Nephron progenitor cell (in vitro differentiated cells): ENCODE data around the gene PRPF19.

Experiments used
- DNase-seq: peaks from one replicate; pipeline ENCODE4 v3.0.0; 2021
- H3K27ac Mint-ChIP-seq: 2 replicates; pipeline ENCODE4 v1.8.0; 2021; ENCODE audit warnings: mild to moderate bottlenecking, moderate library complexity, mixed read lengths
- H3K27me3 Mint-ChIP-seq: 2 replicates; pipeline ENCODE4 v1.8.0; 2021; ENCODE audit warnings: mild to moderate bottlenecking, low read depth, mixed read lengths; ENCODE audit not compliant: poor library complexity
- H3K36me3 Mint-ChIP-seq: 2 replicates; pipeline ENCODE4 v1.8.0; 2021; ENCODE audit warnings: low read depth, mixed read lengths
- H3K4me1 Mint-ChIP-seq: 2 replicates; pipeline ENCODE4 v1.8.0; 2021; ENCODE audit warnings: mixed read lengths
- H3K4me3 Mint-ChIP-seq: 2 replicates; pipeline ENCODE4 v1.8.0; 2021; ENCODE audit warnings: mild to moderate bottlenecking, moderate library complexity, mixed read lengths
- H3K9me3 Mint-ChIP-seq: 2 replicates; pipeline ENCODE4 v1.8.0; 2021; ENCODE audit warnings: mild to moderate bottlenecking, moderate library complexity, mixed read lengths
- TF ChIP-seq, protein P1 (sequence below): fragments of 200-600 bp; sonication (generic); IDR thresholded peaks from 2 replicates; pipeline ENCODE4 v1.5.0; 2021; ENCODE audit warnings: antibody characterized with exemption

Gene PRPF19

DNA sequence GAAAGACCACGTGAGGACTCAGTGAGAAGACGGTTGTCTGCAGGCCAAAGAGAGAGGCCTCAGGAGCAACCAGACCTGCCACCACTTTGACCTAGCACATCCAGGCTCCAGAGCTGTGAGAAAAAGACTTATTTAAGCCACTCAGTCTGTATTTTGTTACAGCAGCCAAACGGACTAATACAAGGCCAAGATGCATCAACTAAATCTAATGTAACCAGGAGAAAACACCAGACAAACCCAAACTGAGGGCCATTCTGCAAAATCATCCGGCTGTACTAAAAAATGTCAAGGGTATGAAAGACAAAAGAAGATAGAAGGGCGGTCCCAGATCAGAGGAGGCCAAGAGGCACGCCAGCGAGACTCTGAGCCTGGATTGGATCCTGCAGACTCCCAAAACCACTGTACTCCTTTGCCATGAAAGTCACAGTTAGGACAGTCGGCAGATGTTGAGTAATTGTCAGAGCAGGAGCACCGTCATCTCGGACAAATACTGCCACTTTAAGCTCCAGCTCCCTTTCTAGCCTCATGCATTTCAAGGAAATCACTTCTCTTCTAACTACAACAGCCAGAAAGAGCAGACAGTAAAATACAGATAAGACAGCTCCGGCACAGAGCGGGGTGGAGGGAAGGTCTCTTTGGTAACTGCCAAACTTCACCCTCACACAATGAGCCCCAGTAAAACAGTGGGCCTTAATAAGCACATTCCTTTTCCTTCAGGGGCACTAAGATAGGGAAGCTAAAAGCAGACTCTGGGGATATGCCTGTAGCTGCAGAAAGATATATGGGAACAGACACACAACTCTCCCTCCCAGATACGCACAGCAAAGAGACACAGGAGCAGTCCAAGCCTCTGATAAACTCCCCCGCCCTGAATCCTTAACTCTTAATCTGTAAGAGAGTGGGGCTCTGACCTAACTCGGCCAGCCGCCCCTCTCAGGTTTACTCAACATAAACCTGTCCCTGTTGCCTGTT is 42.5 kb downstream of the PRPF19 start:
- no peak for DNase-seq
- TF ChIP-seq, protein P1, sequence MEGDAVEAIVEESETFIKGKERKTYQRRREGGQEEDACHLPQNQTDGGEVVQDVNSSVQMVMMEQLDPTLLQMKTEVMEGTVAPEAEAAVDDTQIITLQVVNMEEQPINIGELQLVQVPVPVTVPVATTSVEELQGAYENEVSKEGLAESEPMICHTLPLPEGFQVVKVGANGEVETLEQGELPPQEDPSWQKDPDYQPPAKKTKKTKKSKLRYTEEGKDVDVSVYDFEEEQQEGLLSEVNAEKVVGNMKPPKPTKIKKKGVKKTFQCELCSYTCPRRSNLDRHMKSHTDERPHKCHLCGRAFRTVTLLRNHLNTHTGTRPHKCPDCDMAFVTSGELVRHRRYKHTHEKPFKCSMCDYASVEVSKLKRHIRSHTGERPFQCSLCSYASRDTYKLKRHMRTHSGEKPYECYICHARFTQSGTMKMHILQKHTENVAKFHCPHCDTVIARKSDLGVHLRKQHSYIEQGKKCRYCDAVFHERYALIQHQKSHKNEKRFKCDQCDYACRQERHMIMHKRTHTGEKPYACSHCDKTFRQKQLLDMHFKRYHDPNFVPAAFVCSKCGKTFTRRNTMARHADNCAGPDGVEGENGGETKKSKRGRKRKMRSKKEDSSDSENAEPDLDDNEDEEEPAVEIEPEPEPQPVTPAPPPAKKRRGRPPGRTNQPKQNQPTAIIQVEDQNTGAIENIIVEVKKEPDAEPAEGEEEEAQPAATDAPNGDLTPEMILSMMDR: no peak
- Mint-ChIP-seq H3K27me3 (peaks cover 6% of the 10 kb centered on the region), H3K4me3 (no peak overlapping the region), H3K27ac (peak overlapping the region; percentile 59), H3K9me3 (no peaks in the 10 kb centered on the region), H3K4me1 (peaks cover 53% of the 10 kb centered on the region), H3K36me3 (no peaks in the 10 kb centered on the region)

DNA sequence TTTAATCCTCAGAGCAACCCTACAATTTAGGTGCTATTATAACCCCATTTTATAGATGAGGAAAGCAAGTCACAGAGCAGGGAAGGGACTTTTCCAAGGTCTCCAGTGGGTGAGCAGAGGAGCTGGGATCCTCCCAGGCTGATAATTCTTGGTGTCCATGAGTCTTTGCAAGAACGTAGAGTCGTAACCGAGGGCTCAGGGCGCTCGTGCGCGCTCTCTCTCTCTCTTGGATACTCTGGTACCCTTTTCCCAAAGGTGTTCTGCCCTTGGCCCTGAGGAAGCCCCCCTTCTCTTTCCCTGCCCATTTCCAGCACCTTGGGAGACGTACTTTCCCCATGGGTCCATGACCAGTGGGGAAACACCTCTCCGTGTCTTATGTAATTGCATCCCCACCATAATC is 44.2 kb downstream of the PRPF19 start:
- TF ChIP-seq, protein P1: no peak
- no peak for DNase-seq
- Mint-ChIP-seq H3K9me3 (no peaks in the 10 kb centered on the region), H3K27me3 (peaks cover 6% of the 10 kb centered on the region), H3K4me3 (no peak overlapping the region), H3K36me3 (no peaks in the 10 kb centered on the region), H3K27ac (peak overlapping the region; percentile 38), H3K4me1 (peaks cover 53% of the 10 kb centered on the region)

DNA sequence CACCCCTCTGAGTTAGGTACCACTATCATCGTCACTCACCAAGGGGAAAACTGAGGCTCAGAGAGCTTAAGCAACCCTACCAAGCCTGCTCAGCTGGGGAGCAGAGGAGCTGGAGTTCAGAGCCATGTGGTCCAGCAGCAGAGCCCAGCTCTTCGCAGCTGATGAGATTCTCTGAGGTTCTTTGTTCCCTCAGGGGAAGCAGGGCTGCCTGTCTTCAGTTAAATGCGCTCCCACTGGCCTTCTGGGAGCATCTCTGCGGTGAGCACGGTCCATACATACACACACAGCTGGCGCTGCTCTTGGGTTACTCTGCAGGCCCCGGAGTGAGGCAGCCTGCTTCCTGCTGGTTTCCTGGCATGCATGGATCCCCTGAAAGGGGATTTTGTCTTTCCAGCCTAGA is 45.4 kb downstream of the PRPF19 start:
- DNase-seq: no peak
- Mint-ChIP-seq H3K4me1 (peaks cover 48% of the 10 kb centered on the region), H3K27ac (no peak overlapping the region), H3K9me3 (no peaks in the 10 kb centered on the region), H3K27me3 (peaks cover 6% of the 10 kb centered on the region), H3K4me3 (no peak overlapping the region), H3K36me3 (no peaks in the 10 kb centered on the region)
- TF ChIP-seq, protein P1: no peak

DNA sequence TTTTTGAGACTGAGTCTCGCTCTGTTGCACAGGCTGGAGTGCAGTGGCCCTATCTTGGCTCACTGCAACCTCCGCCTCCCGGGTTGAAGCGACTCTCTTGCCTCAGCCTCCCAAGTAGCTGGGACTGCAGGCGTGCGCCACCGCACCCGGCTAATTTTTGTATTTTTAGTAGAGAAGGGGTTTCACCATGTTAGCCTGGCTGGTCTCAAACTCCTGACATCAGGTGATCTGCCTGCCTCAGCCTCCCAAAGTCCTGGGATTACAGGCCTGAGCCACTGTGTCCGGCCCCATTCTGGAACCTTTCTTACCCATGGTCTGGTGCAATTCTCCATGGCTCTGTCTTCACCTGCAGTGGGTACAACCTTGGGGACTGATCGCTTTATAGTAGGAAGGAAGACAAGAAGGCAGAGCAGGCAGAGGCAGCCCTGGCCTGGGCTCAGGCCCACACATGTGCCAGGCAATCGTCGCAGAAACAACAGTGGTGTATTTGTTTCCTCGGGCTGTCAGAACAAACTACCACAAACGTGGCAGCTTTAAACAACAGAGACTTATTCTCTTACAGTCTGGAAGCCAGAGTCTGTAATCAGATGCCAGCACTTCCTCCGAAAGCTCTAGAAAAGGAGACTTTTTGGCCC is 46.7 kb downstream of the PRPF19 start:
- H3K9me3 Mint-ChIP-seq: no peaks in the 10 kb centered on the region
- H3K27me3 Mint-ChIP-seq: peaks cover 6% of the 10 kb centered on the region
- TF ChIP-seq, protein P1: no peak
- H3K27ac Mint-ChIP-seq: no peak overlapping the region
- H3K4me3 Mint-ChIP-seq: no peak overlapping the region
- no peak for DNase-seq
- H3K36me3 Mint-ChIP-seq: no peaks in the 10 kb centered on the region
- peaks cover 52% of the 10 kb centered on the region for H3K4me1 Mint-ChIP-seq

DNA sequence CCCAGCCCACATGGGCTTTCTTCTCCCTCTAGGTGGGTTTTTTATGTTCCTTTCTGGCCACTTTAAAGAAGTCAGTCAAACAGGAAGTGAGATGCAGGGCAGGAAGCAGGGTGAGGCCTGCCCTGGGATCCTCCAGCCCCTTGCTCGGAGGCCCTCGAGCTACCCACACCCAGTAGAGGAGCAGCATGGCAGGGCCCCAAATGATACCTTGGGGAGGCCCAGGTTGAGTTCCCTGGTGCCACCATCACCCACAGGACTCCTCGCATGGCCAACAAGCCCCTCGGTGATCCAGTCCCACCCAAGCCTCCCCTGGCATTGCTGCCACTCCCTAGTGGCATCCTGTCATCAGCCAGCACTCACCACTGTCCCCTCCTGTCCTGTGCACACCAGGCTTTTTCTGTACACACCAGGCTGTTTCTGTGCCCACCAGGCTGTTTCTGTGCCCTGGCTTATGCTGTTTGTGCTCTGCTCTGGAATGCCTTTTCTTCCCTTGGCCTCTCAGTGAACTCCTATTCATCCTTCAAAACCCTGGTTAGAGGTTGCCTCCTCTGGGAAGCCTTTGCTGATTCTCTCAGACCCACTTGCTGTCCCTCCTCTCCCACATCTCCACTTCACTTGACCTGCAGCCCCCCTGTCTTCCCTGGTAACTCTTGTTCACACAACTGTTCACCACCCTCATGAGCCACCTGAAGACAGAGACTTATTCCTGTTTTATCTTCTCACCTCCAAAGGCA is 47.5 kb downstream of the PRPF19 start:
- H3K27ac Mint-ChIP-seq: peak overlapping the region; percentile 88
- no peak for DNase-seq

More for the DNA sequence above, 47.5 kb downstream of the PRPF19 start:
- peaks cover 52% of the 10 kb centered on the region for H3K4me1 Mint-ChIP-seq
- peaks cover 6% of the 10 kb centered on the region for H3K27me3 Mint-ChIP-seq
- H3K4me3 Mint-ChIP-seq: no peak overlapping the region
- H3K36me3 Mint-ChIP-seq: no peaks in the 10 kb centered on the region
- TF ChIP-seq, protein P1: no peak
- no peaks in the 10 kb centered on the region for H3K9me3 Mint-ChIP-seq
